Naive thymus-derived CD4-positive, alpha-beta T cell (primary cell): ENCODE measurements around the gene TMOD1. TPM values are rescaled to one million over a fixed set of nuclear protein-coding genes. Genes with fewer than 3 reads are reported as not detected.

Source experiments
- ATAC-seq: fragments of 150-1000 bp; cut with Tn5 transposase; 2 replicates; pipeline ENCODE4 v1.10.0; 2021; ENCODE audit warnings: mild to moderate bottlenecking, moderate library complexity
- CTCF ChIA-PET: fragments of 350-600 bp; sonication (Branson Sonifier 250); formaldehyde crosslinking; loops from one replicate; lab custom pipeline; 2021; ENCODE audit warnings: antibody characterized with exemption; lab: Charles Lee
- POLR2A ChIA-PET: fragments of 350-600 bp; sonication (Branson Sonifier 250); formaldehyde crosslinking; loops from one replicate; lab custom pipeline; 2021; ENCODE audit warnings: antibody characterized with exemption, inconsistent platforms; lab: Charles Lee
- DNase-seq, 9 donors: peaks; one replicate each; pipeline versions ENCODE4 v3.0.0 to v3.0.0-alpha.2; 2020 to 2022; ENCODE audit warnings: mixed read lengths in 1 of 9
- H3K27ac ChIP-seq: one replicate; pipeline ENCODE4 v1.7.0; 2013; ENCODE audit warnings: mild to moderate bottlenecking, low read depth, low read length, moderate library complexity
- H3K27me3 ChIP-seq, 2 donors: one replicate each; pipeline ENCODE4 v1.7.0; 2013; ENCODE audit warnings: low read length in 2 of 2, mild to moderate bottlenecking in 2 of 2, moderate library complexity in 2 of 2; ENCODE audit not compliant: control insufficient read depth in 2 of 2, insufficient read depth in 2 of 2
- H3K36me3 ChIP-seq, 3 experiments: 1 replicate in 2 of 3; 2 replicates in 1 of 3; pipeline ENCODE4 v1.7.0; 2013; ENCODE audit warnings: low read length in 3 of 3, mild to moderate bottlenecking in 3 of 3, moderate library complexity in 1 of 3; ENCODE audit not compliant: insufficient read depth in 3 of 3, control insufficient read depth in 2 of 3
- H3K4me1 ChIP-seq, 2 donors: one replicate each; pipeline ENCODE4 v1.7.0; 2013; ENCODE audit warnings: low read length in 2 of 2, mild to moderate bottlenecking in 2 of 2, moderate library complexity in 1 of 2; ENCODE audit not compliant: control insufficient read depth in 2 of 2, insufficient read depth in 2 of 2
- H3K4me3 ChIP-seq: 2 replicates; pipeline ENCODE4 v1.7.0; 2013; ENCODE audit warnings: mild to moderate bottlenecking, low read length
- H3K9me3 ChIP-seq, 3 experiments: 1 replicate in 2 of 3; 2 replicates in 1 of 3; pipeline ENCODE4 v1.7.0; 2013; ENCODE audit warnings: low read length in 3 of 3; ENCODE audit not compliant: control insufficient read depth in 2 of 3
- H3K27ac Mint-ChIP-seq, 9 donors: one replicate each; pipeline ENCODE4 v1.8.0; 2020 to 2022; ENCODE audit warnings: mixed read lengths in 9 of 9, mild to moderate bottlenecking in 8 of 9, moderate library complexity in 5 of 9, inconsistent platforms in 2 of 9
- H3K27me3 Mint-ChIP-seq, 5 donors: one replicate each; pipeline ENCODE4 v1.8.0; 2021 to 2022; ENCODE audit warnings: mixed read lengths in 5 of 5, mild to moderate bottlenecking in 1 of 5
- H3K36me3 Mint-ChIP-seq, 5 donors: one replicate each; pipeline ENCODE4 v1.8.0; 2020 to 2022; ENCODE audit warnings: mixed read lengths in 5 of 5, mild to moderate bottlenecking in 3 of 5, inconsistent platforms in 1 of 5
- H3K4me1 Mint-ChIP-seq, 7 donors: one replicate each; pipeline ENCODE4 v1.8.0; 2020 to 2022; ENCODE audit warnings: mixed read lengths in 7 of 7, mild to moderate bottlenecking in 3 of 7, inconsistent platforms in 1 of 7
- H3K4me3 Mint-ChIP-seq, 10 donors: one replicate each; pipeline ENCODE4 v1.8.0; 2020 to 2022; ENCODE audit warnings: mild to moderate bottlenecking in 10 of 10, mixed read lengths in 10 of 10, moderate library complexity in 6 of 10, inconsistent platforms in 2 of 10
- H3K9me3 Mint-ChIP-seq, 11 donors: one replicate each; pipeline ENCODE4 v1.8.0; 2020 to 2022; ENCODE audit warnings: mixed read lengths in 11 of 11, mild to moderate bottlenecking in 4 of 11, inconsistent platforms in 1 of 11, moderate library complexity in 1 of 11
- intact Hi-C, 2 donors: fragments of 100-400 bp; cut with micrococcal nuclease; formaldehyde crosslinking; loops; one replicate each; pipeline ENCODE4 v1.15.1; 2023
- polyA plus RNA-seq, 2 donors: library from polyadenylated mRNA; unstranded; fragments of 300-500 nt; fragmentation: Illumina TruSeq; gene quantifications; one replicate each; pipeline ENCODE4 v1.2.3, GENCODE V29; 2021
- total RNA-seq, 6 experiments: library from RNA in 5 of 6; stranded (reverse) in 5 of 6; gene quantifications; 1 replicate in 5 of 6; 2 replicates in 1 of 6; pipeline ENCODE4 v1.2.3 and lab custom pipeline; 2021 to 2026

Gene TMOD1
- total and polyA plus RNA-seq, 7 experiments from 2014 or later = 0.68 to 1.7 (median 1.1) TPM

DNA sequence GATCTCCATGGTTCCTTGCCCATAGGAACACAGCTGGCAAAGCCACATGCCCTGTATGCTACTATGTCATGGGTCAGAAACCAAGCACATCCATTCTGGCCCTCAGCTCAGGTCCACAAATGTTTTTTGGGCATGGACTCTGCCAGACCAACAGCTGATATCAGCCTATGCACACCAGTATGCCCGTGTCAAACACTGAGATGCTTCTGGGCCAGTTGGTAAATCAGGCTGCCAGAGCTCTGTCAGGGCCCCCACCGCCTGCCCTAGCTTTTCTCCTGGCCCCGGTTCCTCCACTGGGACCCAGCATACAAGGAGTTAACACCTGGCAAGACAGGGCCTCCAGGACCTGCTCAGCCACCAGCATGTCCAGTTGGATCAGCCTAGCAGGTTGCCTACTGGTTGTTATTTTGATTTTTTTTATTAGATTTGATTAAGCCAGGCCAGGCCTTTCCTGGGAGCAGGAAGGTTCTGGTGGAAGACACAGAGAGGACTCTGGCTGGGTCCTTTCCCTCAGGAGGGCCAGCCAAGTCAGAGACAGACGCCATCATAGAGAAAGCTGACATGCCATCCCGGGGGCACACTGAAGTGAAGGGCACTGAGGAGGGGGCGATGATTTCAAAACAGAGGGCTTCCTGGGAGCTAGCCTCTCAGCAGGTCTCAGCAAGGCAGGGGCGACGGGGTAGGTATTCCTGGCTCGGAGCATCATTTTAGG, 65.9 kb downstream of the TMOD1 start:
- Histone ChIP-seq H3K4me3 (no peak overlapping the region), H3K4me1 (no peaks in the 10 kb centered on the region), H3K27ac (no peak overlapping the region), H3K36me3 (no peaks in the 10 kb centered on the region), H3K27me3 (no peaks in the 10 kb centered on the region), H3K9me3 (no peaks in the 10 kb centered on the region)
- POLR2A ChIA-PET = interaction anchor here (0.6 kb wide), 1 partner anchor 109 kb away, joined by 3 read pairs; no protein-coding TSS in a partner anchor
- Mint-ChIP-seq H3K4me1 (peaks cover 0 to 2% (median 0%) of the 10 kb centered on the region in 7 donors), H3K9me3 (peaks cover 0 to 2% (median 0%) of the 10 kb centered on the region in 11 donors), H3K27ac (peak overlapping the region in 1 of 9 donors; percentile 66), H3K4me3 (no peak overlapping the region), H3K36me3 (no peaks in the 10 kb centered on the region), H3K27me3 (peaks cover 0 to 6% (median 0%) of the 10 kb centered on the region in 5 donors)
- CTCF ChIA-PET = no interaction called here
- intact Hi-C loops = no loop called here
- ATAC-seq (no peak), DNase-seq (no peak)

DNA sequence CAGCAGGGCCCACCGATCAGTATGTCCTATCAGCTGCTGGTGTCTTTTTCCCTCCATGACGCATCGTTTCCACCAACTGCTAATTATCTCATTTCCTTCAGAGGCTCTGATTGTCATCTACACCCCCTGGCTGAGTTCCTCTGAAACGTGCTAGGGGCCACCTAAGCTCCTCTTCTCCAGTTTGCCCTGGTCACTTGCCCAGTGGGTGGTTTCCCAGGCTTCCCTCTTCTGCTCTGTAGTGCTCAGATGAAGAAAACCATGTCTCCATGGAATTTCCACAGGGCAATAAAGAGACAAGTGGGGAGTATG, 66.4 kb downstream of the TMOD1 start:
- Histone ChIP-seq H3K27me3 (no peaks in the 10 kb centered on the region), H3K4me3 (no peak overlapping the region), H3K4me1 (no peaks in the 10 kb centered on the region), H3K36me3 (no peaks in the 10 kb centered on the region), H3K27ac (no peak overlapping the region), H3K9me3 (no peaks in the 10 kb centered on the region)
- intact Hi-C loops = no loop called here
- no peak overlapping the region for H3K27ac Mint-ChIP-seq
- ATAC-seq = no peak
- no peak overlapping the region for H3K4me3 Mint-ChIP-seq
- DNase-seq = no peak
- H3K4me1 Mint-ChIP-seq = peaks cover 0 to 2% (median 0%) of the 10 kb centered on the region in 7 donors
- CTCF ChIA-PET = interaction anchor here (1.6 kb wide), 1 partner anchor 30 kb away, joined by 4 read pairs; no protein-coding TSS in a partner anchor
- H3K36me3 Mint-ChIP-seq = no peaks in the 10 kb centered on the region
- peaks cover 0 to 6% (median 0%) of the 10 kb centered on the region in 5 donors for H3K27me3 Mint-ChIP-seq
- POLR2A ChIA-PET = no interaction called here
- peaks cover 0 to 2% (median 0%) of the 10 kb centered on the region in 11 donors for H3K9me3 Mint-ChIP-seq

DNA sequence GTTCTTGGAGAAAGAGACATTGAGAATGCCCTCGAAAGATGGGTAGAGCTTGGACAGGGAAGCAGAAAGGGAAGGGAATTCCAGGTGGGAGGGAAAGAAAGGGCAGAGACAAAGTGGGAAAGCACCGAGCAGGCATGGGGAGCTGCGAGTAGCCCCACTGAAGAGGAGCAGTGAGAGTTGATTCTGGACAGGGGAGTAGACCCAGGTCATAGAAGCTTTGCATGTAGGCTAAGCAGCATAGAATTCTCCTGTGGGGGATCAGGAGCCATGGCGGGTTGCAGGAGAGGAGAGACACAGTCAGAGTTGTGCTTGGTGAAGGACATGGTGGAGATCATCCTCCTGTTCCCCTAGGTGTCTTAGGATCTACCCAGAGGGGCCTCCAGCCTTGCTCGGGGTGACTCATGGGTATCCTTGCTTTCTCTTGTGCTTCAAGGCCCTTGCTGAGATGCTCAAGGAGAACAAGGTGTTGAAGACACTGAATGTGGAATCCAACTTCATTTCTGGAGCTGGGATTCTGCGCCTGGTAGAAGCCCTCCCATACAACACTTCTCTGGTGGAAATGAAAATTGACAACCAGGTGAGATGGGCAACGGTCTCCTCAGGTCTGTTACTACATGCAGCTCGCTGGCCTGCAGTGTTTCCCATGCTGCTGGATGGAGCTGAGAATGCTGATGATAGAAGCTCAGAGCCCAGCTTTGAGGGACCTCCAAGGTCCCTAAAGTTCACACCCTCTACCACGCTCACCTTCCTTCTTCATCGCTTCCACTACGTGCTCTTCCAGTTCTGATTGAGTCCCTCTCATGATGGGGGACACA, 67.2 kb downstream of the TMOD1 start:
- CTCF ChIA-PET = interaction anchor here (1.6 kb wide), 1 partner anchor 30 kb away, joined by 4 read pairs; no protein-coding TSS in a partner anchor

DNA sequence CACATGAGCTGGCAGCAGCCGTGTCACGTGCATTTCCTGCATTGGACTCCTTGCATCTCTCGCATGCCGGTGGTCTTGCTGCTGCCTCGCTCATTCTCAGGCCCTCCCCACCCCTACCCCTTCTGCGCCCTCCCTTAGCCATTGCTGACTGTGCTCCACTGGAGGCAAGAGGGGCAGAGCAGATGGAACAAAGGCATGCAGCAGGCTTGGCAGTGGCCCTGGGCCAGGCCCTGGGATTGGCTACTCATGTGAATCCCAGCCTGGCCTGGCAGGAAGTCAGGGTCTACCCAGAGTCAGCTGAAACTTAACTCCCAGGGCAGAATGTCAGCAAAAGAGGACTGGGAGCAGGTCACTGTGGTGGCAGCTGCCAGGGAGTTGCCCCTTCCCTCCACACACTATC, 69.4 kb downstream of the TMOD1 start:
- no peaks in the 10 kb centered on the region for H3K27me3 ChIP-seq
- no peak for ATAC-seq
- Mint-ChIP-seq H3K27ac (no peak overlapping the region), H3K4me3 (no peak overlapping the region), H3K36me3 (no peaks in the 10 kb centered on the region), H3K27me3 (peaks cover 0 to 6% (median 0%) of the 10 kb centered on the region in 5 donors), H3K4me1 (peaks cover 2 to 18% (median 13%) of the 10 kb centered on the region in 7 donors), H3K9me3 (peaks cover 0 to 2% (median 0%) of the 10 kb centered on the region in 11 donors)
- H3K9me3 ChIP-seq = no peaks in the 10 kb centered on the region
- intact Hi-C loops = no loop called here
- POLR2A ChIA-PET = no interaction called here
- no peak for DNase-seq
- no peaks in the 10 kb centered on the region for H3K36me3 ChIP-seq
- H3K27ac ChIP-seq = no peak overlapping the region
- CTCF ChIA-PET = interaction anchor here (0.6 kb wide), 1 partner anchor 23 kb away, joined by 3 read pairs; no protein-coding TSS in a partner anchor
- no peak overlapping the region for H3K4me3 ChIP-seq
- peaks cover 0 to 6% of the 10 kb centered on the region in 2 donors for H3K4me1 ChIP-seq

More for the DNA sequence above, 67.2 kb downstream of the TMOD1 start:
- Mint-ChIP-seq H3K27me3 (peaks cover 0 to 6% (median 0%) of the 10 kb centered on the region in 5 donors), H3K36me3 (no peaks in the 10 kb centered on the region), H3K4me3 (no peak overlapping the region), H3K9me3 (peaks cover 0 to 2% (median 0%) of the 10 kb centered on the region in 11 donors), H3K27ac (no peak overlapping the region), H3K4me1 (peaks cover 0 to 2% (median 0%) of the 10 kb centered on the region in 7 donors)
- Histone ChIP-seq H3K27ac (no peak overlapping the region), H3K27me3 (no peaks in the 10 kb centered on the region), H3K9me3 (no peaks in the 10 kb centered on the region), H3K4me3 (no peak overlapping the region), H3K4me1 (no peaks in the 10 kb centered on the region), H3K36me3 (no peaks in the 10 kb centered on the region)
- intact Hi-C loops = no loop called here
- DNase-seq = no peak
- no peak for ATAC-seq
- POLR2A ChIA-PET = no interaction called here

DNA sequence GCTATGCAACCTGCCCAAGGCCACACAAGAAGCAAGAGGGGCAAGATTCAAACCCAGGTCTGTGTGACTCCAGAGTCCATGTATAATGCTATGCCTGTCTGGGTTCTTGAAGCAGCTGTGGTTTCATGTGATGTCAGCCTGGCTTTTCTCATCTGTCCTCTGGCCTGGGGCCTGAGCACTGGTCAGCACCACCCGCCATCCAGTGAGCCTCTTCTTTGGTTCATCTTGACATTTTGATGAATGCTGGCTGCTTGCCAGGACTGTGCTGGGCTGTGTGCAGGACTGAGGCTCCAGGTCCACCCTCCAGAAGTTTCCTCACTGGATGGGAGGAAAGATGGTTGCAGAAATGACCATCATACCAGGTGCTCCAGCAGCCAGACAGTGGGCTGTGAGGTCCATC, 70.2 kb downstream of the TMOD1 start:
- Mint-ChIP-seq H3K9me3 (peaks cover 0 to 2% (median 0%) of the 10 kb centered on the region in 11 donors), H3K4me1 (peaks cover 2 to 19% (median 14%) of the 10 kb centered on the region in 7 donors), H3K27ac (no peak overlapping the region), H3K36me3 (no peaks in the 10 kb centered on the region), H3K4me3 (peak overlapping the region in 1 of 10 donors; percentile 18), H3K27me3 (peaks cover 0 to 3% (median 0%) of the 10 kb centered on the region in 5 donors)
- no peak overlapping the region for H3K4me3 ChIP-seq
- ChIA-PET CTCF (interaction anchor here (0.6 kb wide), 1 partner anchor 22 kb away, joined by 3 read pairs; no protein-coding TSS in a partner anchor), POLR2A (no interaction called here)
- no peak for DNase-seq
- no peak for ATAC-seq
- no peaks in the 10 kb centered on the region for H3K27me3 ChIP-seq
- H3K4me1 ChIP-seq = peaks cover 0 to 6% of the 10 kb centered on the region in 2 donors
- intact Hi-C loops = no loop called here
- H3K36me3 ChIP-seq = no peaks in the 10 kb centered on the region
- H3K9me3 ChIP-seq = no peaks in the 10 kb centered on the region
- H3K27ac ChIP-seq = no peak overlapping the region

DNA sequence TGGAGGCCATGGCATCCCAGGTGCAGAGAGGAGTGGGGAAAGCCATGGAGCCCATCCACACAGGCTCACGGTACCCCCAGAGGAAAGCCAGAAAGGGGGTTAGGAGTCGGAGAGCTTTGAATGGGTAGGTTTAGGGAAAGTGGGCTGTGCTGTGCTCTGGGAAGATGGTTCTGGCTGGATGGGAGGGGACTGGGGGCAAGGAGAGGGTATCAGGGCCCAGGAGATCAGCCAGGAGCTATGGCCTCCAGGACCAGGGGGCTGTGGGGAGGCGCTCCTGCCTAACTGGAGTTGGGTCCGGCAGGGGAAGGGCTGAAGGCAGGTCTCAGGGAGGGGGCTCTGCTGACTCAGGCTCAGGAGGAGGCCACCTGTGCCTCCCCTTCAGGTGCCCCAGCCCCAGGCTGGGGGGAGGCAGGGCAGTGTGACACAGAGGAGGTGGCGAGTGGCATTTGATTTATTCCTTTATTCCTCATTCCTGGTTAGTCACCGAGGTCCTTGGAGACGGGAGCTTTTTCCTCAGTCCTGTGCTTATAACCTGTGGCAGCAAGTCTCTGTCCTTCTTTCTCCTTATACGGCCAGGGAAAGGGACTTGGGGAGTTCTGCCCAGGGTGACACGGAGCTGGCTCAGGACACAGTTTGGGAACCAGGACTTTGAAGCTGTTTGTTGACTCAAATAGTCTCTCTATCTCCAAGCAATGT, 70.9 kb downstream of the TMOD1 start:
- no peaks in the 10 kb centered on the region for H3K27me3 ChIP-seq
- CTCF ChIA-PET = no interaction called here
- Mint-ChIP-seq H3K4me1 (peaks cover 2 to 19% (median 14%) of the 10 kb centered on the region in 7 donors), H3K27me3 (peaks cover 0 to 3% (median 0%) of the 10 kb centered on the region in 5 donors), H3K4me3 (peak overlapping the region in 1 of 10 donors; percentile 18), H3K27ac (no peak overlapping the region), H3K36me3 (no peaks in the 10 kb centered on the region), H3K9me3 (peaks cover 0 to 3% (median 0%) of the 10 kb centered on the region in 11 donors)
- no peak overlapping the region for H3K4me3 ChIP-seq
- H3K27ac ChIP-seq = no peak overlapping the region
- peak; percentile 12 for ATAC-seq
- peaks cover 0 to 6% of the 10 kb centered on the region in 2 donors for H3K4me1 ChIP-seq
- POLR2A ChIA-PET = no interaction called here
- no peaks in the 10 kb centered on the region for H3K9me3 ChIP-seq
- no peaks in the 10 kb centered on the region for H3K36me3 ChIP-seq
- intact Hi-C loops = no loop called here
- no peak for DNase-seq
